HepG2 (cell line): ENCODE data around the gene ELK1. TPM values are rescaled to one million over a fixed set of nuclear protein-coding genes. Genes with fewer than 3 reads are reported as not detected.

ENCODE experiments used
- CCDC6 ChIP-seq: sonication (generic); formaldehyde crosslinking; IDR thresholded peaks from 2 replicates; pipeline ENCODE4 v1.8.1; 2022; ENCODE audit warnings: mild to moderate bottlenecking, missing genetic modification reagents, moderate library complexity
- MATR3 ChIP-seq: sonication (generic); formaldehyde crosslinking; IDR thresholded peaks from 2 replicates; pipeline ENCODE4 v1.4.0; 2020; ENCODE audit warnings: missing genetic modification reagents
- NBN ChIP-seq: fragments of 450-650 bp; conservative IDR thresholded peaks from 2 replicates; pipeline ENCODE4 v1.6.1; 2017
- PAWR ChIP-seq: sonication (generic); formaldehyde crosslinking; IDR thresholded peaks from 2 replicates; pipeline ENCODE4 v1.4.0; 2020; ENCODE audit warnings: missing genetic modification reagents, mild to moderate bottlenecking, borderline replicate concordance
- SIX4 ChIP-seq: sonication (generic); formaldehyde crosslinking; IDR thresholded peaks from 2 replicates; pipeline ENCODE4 v1.4.0; 2020; ENCODE audit warnings: missing genetic modification reagents
- SOX6 ChIP-seq, 2 experiments: fragments of 450-650 bp in 1 of 2; sonication (generic) in 1 of 2; formaldehyde crosslinking in 1 of 2; IDR thresholded peaks; 2 replicates each; pipeline versions ENCODE4 v1.4.0 to v1.6.1; 2017 to 2020; ENCODE audit warnings: antibody characterized with exemption in 1 of 2, mild to moderate bottlenecking in 1 of 2, missing genetic modification reagents in 1 of 2
- ZNF256 ChIP-seq: sonication (generic); formaldehyde crosslinking; conservative IDR thresholded peaks from 2 replicates; pipeline ENCODE4 v1.4.0; 2020; ENCODE audit warnings: missing genetic modification reagents
- ZNF383 ChIP-seq: sonication (generic); formaldehyde crosslinking; IDR thresholded peaks from 2 replicates; pipeline ENCODE4 v1.4.0; 2020; ENCODE audit warnings: missing genetic modification reagents, mild to moderate bottlenecking, borderline replicate concordance
- ZNF556 ChIP-seq: sonication (generic); formaldehyde crosslinking; IDR thresholded peaks from 2 replicates; pipeline ENCODE4 v1.4.0; 2020; ENCODE audit warnings: mild to moderate bottlenecking, missing genetic modification reagents, borderline replicate concordance
- ZNF75D ChIP-seq: sonication (generic); formaldehyde crosslinking; IDR thresholded peaks from 2 replicates; pipeline ENCODE4 v1.8.1; 2023; ENCODE audit warnings: missing genetic modification reagents, mild to moderate bottlenecking, borderline replicate concordance
- ZNF800 ChIP-seq: sonication (generic); formaldehyde crosslinking; IDR thresholded peaks from 2 replicates; pipeline ENCODE4 v1.4.0; 2020; ENCODE audit warnings: missing genetic modification reagents
- polyA plus RNA-seq, 8 experiments: library from polyadenylated mRNA; depleted of rRNA in 3 of 8; stranded (reverse) in 7 of 8; unstranded in 1 of 8; fragments of >200 nt; fragmentation: Illumina TruSeq in 4 of 8; extraction: Trizol in 4 of 8; gene quantifications; 2 replicates each; pipeline versions ENCODE4 v1.2.1 to v1.2.3, GENCODE V29; 2011 to 2016; ENCODE audit warnings: low read depth in 4 of 8, missing spikeins in 1 of 8, mixed read lengths in 1 of 8; ENCODE audit not compliant: insufficient read depth in 1 of 8
- total RNA-seq, 5 experiments: library from RNA; depleted of rRNA; stranded (reverse); fragments of >200 nt; fragmentation: Illumina TruSeq; extraction: Trizol; gene quantifications; 2 replicates each; pipeline ENCODE4 v1.2.3, GENCODE V29; 2016; ENCODE audit warnings: low read depth in 1 of 5
- TF ChIP-seq, protein P1 (sequence below): sonication (generic); formaldehyde crosslinking; IDR thresholded peaks from 2 replicates; pipeline ENCODE4 v1.4.0; 2020; ENCODE audit warnings: missing genetic modification reagents; ENCODE audit errors: not compliant biosample characterization
- TF ChIP-seq, protein P2 (sequence below): sonication (generic); formaldehyde crosslinking; IDR thresholded peaks from 2 replicates; pipeline ENCODE4 v1.5.1; 2020; ENCODE audit warnings: mild to moderate bottlenecking, missing genetic modification reagents
- TF ChIP-seq, protein P3 (sequence below): sonication (generic); formaldehyde crosslinking; IDR thresholded peaks from 2 replicates; pipeline ENCODE4 v1.5.1; 2020; ENCODE audit warnings: missing genetic modification reagents, mild to moderate bottlenecking, borderline replicate concordance

The ELK1 gene
- total and polyA plus RNA-seq, 2 of the 13 experiments (the other 11 are each of a cell fraction or from before 2014, with no cell fraction given) = 4.3 to 7.2 TPM

GRCh38 chrX:47587091-47587891 is 63.1 kb downstream of the ELK1 start (continued):
- TF ChIP-seq ZNF75D (CRISPR knock-in tag) (no peak), ZNF256 (CRISPR knock-in tag) (no peak), SOX6 (IDR thresholded peaks at IDR 0.05) (no peak), SOX6 (CRISPR knock-in tag; IDR thresholded peaks at IDR 0.05) (no peak), PAWR (no peak), ZNF383 (no peak), ZNF800 (no peak), CCDC6 (no peak), SIX4 (CRISPR knock-in tag) (no peak), NBN (no peak), MATR3 (CRISPR knock-in tag) (no peak), ZNF556 (CRISPR knock-in tag) (no peak)
- TF ChIP-seq, protein P1, sequence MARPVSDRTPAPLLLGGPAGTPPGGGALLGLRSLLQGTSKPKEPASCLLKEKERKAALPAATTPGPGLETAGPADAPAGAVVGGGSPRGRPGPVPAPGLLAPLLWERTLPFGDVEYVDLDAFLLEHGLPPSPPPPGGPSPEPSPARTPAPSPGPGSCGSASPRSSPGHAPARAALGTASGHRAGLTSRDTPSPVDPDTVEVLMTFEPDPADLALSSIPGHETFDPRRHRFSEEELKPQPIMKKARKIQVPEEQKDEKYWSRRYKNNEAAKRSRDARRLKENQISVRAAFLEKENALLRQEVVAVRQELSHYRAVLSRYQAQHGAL (CRISPR knock-in tag) = no peak
- TF ChIP-seq, protein P2, sequence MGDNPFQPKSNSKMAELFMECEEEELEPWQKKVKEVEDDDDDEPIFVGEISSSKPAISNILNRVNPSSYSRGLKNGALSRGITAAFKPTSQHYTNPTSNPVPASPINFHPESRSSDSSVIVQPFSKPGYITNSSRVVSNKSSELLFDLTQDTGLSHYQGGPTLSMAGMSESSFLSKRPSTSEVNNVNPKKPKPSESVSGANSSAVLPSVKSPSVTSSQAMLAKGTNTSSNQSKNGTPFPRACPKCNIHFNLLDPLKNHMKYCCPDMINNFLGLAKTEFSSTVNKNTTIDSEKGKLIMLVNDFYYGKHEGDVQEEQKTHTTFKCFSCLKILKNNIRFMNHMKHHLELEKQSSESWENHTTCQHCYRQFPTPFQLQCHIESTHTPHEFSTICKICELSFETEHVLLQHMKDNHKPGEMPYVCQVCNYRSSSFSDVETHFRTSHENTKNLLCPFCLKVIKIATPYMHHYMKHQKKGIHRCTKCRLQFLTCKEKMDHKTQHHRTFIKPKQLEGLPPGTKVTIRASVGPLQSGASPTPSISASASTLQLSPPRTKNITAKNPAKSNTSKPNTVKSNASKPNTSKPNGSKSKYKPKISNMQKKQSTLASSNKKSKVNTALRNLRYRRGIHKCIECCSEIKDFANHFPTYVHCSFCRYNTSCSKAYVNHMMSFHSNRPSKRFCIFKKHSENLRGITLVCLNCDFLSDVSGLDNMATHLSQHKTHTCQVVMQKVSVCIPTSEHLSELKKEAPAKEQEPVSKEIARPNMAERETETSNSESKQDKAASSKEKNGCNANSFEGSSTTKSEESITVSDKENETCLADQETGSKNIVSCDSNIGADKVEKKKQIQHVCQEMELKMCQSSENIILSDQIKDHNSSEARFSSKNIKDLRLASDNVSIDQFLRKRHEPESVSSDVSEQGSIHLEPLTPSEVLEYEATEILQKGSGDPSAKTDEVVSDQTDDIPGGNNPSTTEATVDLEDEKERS (CRISPR knock-in tag) = no peak
- TF ChIP-seq, protein P3, sequence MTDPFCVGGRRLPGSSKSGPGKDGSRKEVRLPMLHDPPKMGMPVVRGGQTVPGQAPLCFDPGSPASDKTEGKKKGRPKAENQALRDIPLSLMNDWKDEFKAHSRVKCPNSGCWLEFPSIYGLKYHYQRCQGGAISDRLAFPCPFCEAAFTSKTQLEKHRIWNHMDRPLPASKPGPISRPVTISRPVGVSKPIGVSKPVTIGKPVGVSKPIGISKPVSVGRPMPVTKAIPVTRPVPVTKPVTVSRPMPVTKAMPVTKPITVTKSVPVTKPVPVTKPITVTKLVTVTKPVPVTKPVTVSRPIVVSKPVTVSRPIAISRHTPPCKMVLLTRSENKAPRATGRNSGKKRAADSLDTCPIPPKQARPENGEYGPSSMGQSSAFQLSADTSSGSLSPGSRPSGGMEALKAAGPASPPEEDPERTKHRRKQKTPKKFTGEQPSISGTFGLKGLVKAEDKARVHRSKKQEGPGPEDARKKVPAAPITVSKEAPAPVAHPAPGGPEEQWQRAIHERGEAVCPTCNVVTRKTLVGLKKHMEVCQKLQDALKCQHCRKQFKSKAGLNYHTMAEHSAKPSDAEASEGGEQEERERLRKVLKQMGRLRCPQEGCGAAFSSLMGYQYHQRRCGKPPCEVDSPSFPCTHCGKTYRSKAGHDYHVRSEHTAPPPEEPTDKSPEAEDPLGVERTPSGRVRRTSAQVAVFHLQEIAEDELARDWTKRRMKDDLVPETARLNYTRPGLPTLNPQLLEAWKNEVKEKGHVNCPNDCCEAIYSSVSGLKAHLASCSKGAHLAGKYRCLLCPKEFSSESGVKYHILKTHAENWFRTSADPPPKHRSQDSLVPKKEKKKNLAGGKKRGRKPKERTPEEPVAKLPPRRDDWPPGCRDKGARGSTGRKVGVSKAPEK (CRISPR knock-in tag) = no peak
